Measurements from ENCODE around the gene HS1BP3. TPM values are rescaled to one million over a fixed set of nuclear protein-coding genes. Genes with fewer than 3 reads are reported as not detected.

The HS1BP3 gene
- total and polyA plus RNA-seq, 2 of the 13 experiments (the other 11 are each of a cell fraction or from before 2014, with no cell fraction given), result 15.2 to 22.0 TPM

GRCh38 chr2:20629581-20630171 lies 21.2 kb downstream of the HS1BP3 start (continued):
- TF ChIP-seq, protein P1, sequence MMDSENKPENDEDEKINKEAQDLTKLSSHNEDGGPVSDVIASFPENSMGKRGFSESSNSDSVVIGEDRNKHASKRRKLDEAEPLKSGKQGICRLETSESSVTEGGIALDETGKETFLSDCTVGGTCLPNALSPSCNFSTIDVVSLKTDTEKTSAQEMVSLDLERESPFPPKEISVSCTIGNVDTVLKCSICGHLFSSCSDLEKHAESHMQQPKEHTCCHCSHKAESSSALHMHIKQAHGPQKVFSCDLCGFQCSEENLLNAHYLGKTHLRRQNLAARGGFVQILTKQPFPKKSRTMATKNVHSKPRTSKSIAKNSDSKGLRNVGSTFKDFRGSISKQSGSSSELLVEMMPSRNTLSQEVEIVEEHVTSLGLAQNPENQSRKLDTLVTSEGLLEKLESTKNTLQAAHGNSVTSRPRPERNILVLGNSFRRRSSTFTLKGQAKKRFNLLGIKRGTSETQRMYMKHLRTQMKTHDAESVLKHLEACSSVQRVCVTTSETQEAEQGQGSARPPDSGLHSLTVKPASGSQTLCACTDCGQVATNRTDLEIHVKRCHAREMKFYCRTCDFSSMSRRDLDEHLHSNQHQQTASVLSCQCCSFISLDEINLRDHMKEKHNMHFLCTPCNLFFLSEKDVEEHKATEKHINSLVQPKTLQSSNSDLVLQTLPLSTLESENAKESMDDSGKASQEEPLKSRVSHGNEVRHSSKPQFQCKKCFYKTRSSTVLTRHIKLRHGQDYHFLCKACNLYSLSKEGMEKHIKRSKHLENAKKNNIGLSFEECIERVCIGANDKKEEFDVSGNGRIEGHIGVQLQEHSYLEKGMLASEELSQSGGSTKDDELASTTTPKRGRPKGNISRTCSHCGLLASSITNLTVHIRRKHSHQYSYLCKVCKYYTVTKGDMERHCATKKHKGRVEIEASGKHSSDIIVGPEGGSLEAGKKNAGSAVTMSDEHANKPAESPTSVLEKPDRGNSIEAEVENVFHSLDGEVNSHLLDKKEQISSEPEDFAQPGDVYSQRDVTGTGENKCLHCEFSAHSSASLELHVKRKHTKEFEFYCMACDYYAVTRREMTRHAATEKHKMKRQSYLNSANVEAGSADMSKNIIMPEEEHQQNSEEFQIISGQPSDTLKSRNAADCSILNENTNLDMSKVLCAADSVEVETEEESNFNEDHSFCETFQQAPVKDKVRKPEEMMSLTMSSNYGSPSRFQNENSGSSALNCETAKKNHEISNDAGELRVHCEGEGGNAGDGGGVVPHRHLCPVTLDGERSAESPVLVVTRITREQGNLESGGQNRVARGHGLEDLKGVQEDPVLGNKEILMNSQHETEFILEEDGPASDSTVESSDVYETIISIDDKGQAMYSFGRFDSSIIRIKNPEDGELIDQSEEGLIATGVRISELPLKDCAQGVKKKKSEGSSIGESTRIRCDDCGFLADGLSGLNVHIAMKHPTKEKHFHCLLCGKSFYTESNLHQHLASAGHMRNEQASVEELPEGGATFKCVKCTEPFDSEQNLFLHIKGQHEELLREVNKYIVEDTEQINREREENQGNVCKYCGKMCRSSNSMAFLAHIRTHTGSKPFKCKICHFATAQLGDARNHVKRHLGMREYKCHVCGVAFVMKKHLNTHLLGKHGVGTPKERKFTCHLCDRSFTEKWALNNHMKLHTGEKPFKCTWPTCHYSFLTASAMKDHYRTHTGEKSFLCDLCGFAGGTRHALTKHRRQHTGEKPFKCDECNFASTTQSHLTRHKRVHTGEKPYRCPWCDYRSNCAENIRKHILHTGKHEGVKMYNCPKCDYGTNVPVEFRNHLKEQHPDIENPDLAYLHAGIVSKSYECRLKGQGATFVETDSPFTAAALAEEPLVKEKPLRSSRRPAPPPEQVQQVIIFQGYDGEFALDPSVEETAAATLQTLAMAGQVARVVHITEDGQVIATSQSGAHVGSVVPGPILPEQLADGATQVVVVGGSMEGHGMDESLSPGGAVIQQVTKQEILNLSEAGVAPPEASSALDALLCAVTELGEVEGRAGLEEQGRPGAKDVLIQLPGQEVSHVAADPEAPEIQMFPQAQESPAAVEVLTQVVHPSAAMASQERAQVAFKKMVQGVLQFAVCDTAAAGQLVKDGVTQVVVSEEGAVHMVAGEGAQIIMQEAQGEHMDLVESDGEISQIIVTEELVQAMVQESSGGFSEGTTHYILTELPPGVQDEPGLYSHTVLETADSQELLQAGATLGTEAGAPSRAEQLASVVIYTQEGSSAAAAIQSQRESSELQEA (CRISPR knock-in tag; IDR thresholded peaks at IDR 0.05; ENCODE audit: not compliant biosample characterization), result no peak
- TF ChIP-seq ZNF891 (CRISPR knock-in tag; IDR thresholded peaks at IDR 0.05), result no peak
- no peak for TF ChIP-seq PRDM15 (CRISPR knock-in tag; IDR thresholded peaks at IDR 0.05)
- no peak for TF ChIP-seq RBFOX2 (IDR thresholded peaks at IDR 0.05; ENCODE audit: low read depth, low read length)
- no peak for TF ChIP-seq RFX1 (IDR thresholded peaks at IDR 0.05)
- TF ChIP-seq, protein P2, sequence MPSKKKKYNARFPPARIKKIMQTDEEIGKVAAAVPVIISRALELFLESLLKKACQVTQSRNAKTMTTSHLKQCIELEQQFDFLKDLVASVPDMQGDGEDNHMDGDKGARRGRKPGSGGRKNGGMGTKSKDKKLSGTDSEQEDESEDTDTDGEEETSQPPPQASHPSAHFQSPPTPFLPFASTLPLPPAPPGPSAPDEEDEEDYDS (CRISPR knock-in tag; IDR thresholded peaks at IDR 0.05), result no peak
- TF ChIP-seq MXI1 (IDR thresholded peaks at IDR 0.05; ENCODE audit: borderline replicate concordance, low read depth, low read length), result no peak
- peak; percentile 15; the same call in 1 of the 2 replicates for TF ChIP-seq ZBTB38 (CRISPR knock-in tag; IDR thresholded peaks at IDR 0.05)
- TF ChIP-seq RARA (CRISPR knock-in tag; IDR thresholded peaks at IDR 0.05), result no peak

All from HepG2 (cell line).